ENCODE results near the gene EZR. TPM values are rescaled to one million over a fixed set of nuclear protein-coding genes. Genes with fewer than 3 reads are reported as not detected.

Gene EZR
- total RNA-seq, 1 donor from 2014 or later = 254 TPM

DNA sequence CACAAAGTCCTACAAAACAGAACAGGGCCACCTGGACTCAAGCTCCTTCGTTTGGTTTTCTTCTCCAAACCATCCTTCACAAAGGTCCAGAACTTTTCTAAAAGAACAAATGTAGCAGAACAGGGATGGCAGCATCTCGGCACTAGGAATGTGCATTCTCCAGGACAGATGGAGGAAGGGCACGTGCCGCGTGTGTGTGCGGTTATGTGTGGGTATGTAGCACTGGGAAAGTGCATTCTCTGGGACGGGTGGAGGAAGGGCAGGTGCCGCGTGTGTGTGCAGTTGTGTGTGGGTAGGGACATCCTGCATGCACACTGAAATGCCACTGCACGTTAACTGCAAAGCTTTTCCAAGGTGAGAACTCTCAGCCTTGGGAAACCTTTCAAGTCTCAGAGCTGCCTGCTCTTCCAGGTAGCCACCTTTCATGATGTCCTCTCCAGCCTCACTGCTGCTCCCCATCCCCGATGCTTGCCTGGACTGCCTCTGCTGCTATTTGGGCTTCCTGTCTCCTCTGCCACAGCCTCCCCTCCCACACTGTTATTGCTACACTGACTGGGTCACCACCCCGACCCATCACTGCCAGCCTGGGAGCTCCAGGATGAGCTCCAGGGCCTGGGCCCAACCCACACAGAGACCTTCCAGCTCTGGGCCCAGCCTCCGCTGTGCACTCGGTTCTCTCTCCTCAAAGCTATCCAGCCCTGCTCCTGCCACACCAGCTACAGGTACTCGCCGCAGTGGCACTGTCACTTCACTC lies 47.6 kb downstream of the EZR start:
- Histone ChIP-seq H2AFZ (ENCODE audit: low read depth, low read length) (no peak overlapping the region), H3K4me3 (ENCODE audit: insufficient read depth, low read depth, low read length) (no peak overlapping the region), H3K4me1 (ENCODE audit: insufficient read depth, low read length) (peaks cover 10% of the 10 kb centered on the region), H3K9ac (ENCODE audit: low read length) (no peak overlapping the region), H4K20me1 (ENCODE audit: insufficient read depth, low read length) (peaks cover 19% of the 10 kb centered on the region), H3K9me3 (ENCODE audit: insufficient read depth, low read depth, low read length) (no peaks in the 10 kb centered on the region), H3K79me2 (ENCODE audit: insufficient read depth, low read length) (peaks cover 4% of the 10 kb centered on the region), H3K27ac (ENCODE audit: low read depth, low read length) (no peak overlapping the region), H3K4me2 (ENCODE audit: low read length) (no peak overlapping the region), H3K36me3 (ENCODE audit: insufficient read depth, low read length) (peaks cover 53% of the 10 kb centered on the region), H3K27me3 (ENCODE audit: insufficient read depth, low read length) (no peaks in the 10 kb centered on the region)
- Mint-ChIP-seq H3K9me3 (ENCODE audit: unreplicated experiment) (no peaks in the 10 kb centered on the region), H3K4me3 (ENCODE audit: unreplicated experiment) (no peak overlapping the region), H3K36me3 (ENCODE audit: low read depth, unreplicated experiment) (peaks cover 37% of the 10 kb centered on the region), H3K27me3 (ENCODE audit: low read depth, unreplicated experiment) (no peaks in the 10 kb centered on the region), H3K4me1 (ENCODE audit: low read depth, unreplicated experiment) (peaks cover 2% of the 10 kb centered on the region), H3K27ac (ENCODE audit: unreplicated experiment) (peak overlapping the region; percentile 48)
- TF ChIP-seq, protein P1, sequence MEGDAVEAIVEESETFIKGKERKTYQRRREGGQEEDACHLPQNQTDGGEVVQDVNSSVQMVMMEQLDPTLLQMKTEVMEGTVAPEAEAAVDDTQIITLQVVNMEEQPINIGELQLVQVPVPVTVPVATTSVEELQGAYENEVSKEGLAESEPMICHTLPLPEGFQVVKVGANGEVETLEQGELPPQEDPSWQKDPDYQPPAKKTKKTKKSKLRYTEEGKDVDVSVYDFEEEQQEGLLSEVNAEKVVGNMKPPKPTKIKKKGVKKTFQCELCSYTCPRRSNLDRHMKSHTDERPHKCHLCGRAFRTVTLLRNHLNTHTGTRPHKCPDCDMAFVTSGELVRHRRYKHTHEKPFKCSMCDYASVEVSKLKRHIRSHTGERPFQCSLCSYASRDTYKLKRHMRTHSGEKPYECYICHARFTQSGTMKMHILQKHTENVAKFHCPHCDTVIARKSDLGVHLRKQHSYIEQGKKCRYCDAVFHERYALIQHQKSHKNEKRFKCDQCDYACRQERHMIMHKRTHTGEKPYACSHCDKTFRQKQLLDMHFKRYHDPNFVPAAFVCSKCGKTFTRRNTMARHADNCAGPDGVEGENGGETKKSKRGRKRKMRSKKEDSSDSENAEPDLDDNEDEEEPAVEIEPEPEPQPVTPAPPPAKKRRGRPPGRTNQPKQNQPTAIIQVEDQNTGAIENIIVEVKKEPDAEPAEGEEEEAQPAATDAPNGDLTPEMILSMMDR (IDR thresholded peaks at IDR 0.05; ENCODE audit: insufficient read depth, low read depth, low read length) = no peak
- TF ChIP-seq EZH2 (IDR thresholded peaks at IDR 0.05; ENCODE audit: insufficient read depth, low read length) = no peak
- DNase-seq (ENCODE audit: low read depth) = no peak
- FAIRE-seq = no peak

DNA sequence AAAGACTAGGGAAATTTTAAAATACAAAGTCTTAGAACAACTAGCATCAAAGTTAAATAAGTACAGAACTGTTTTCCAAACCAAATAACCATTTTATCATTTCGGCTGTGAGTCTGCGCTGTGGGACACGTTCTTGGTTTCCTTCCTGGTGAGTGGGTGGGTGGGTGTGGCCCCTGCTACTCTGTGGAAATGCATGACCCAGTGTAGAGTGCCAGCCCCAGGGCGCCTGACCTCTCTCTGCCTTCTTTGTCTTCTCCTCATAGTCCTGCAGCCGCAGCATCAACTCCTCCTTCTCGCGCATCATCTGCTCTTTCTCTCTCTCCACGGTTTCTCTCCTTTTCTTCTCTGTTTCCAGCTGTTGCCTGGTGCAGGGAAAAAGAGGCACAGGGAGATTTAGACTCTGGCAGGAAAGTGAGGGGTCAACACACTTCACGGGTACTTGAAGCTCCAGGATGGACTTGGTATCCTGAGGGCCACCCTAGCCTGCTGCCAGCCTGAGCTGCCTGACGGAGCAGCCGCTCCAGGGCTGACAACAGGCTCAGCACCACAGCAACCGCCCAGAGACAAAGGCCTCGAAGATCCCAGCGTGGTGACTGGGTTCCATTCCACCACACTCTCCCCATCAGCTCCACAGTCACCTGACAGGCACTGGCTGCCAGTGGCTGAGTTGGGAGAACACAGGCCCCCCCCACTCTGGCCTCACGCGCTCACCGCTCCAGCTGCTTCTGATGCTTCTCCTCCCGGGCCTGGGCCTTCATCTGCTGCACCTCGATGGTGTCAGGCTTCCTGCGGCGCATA lies 48.4 kb downstream of the EZR start:
- no peaks in the 10 kb centered on the region for H3K9me3 Mint-ChIP-seq (ENCODE audit: unreplicated experiment)

More for the DNA sequence above, 48.4 kb downstream of the EZR start:
- H4K20me1 ChIP-seq (ENCODE audit: insufficient read depth, low read length) = peaks cover 15% of the 10 kb centered on the region
- Mint-ChIP-seq H3K4me1 (ENCODE audit: low read depth, unreplicated experiment) (peaks cover 2% of the 10 kb centered on the region), H3K36me3 (ENCODE audit: low read depth, unreplicated experiment) (peaks cover 41% of the 10 kb centered on the region), H3K27ac (ENCODE audit: unreplicated experiment) (peak overlapping the region; percentile 48), H3K27me3 (ENCODE audit: low read depth, unreplicated experiment) (no peaks in the 10 kb centered on the region), H3K4me3 (ENCODE audit: unreplicated experiment) (no peak overlapping the region)
- H2AFZ ChIP-seq (ENCODE audit: low read depth, low read length) = no peak overlapping the region
- no peak overlapping the region for H3K4me2 ChIP-seq (ENCODE audit: low read length)
- no peak overlapping the region for H3K9ac ChIP-seq (ENCODE audit: low read length)
- H3K4me3 ChIP-seq (ENCODE audit: insufficient read depth, low read depth, low read length) = no peak overlapping the region
- no peak overlapping the region for H3K27ac ChIP-seq (ENCODE audit: low read depth, low read length)
- H3K4me1 ChIP-seq (ENCODE audit: insufficient read depth, low read length) = peaks cover 10% of the 10 kb centered on the region
- H3K79me2 ChIP-seq (ENCODE audit: insufficient read depth, low read length) = peaks cover 2% of the 10 kb centered on the region
- no peaks in the 10 kb centered on the region for H3K9me3 ChIP-seq (ENCODE audit: insufficient read depth, low read depth, low read length)
- TF ChIP-seq, protein P1 (IDR thresholded peaks at IDR 0.05; ENCODE audit: insufficient read depth, low read depth, low read length) = no peak
- no peak for TF ChIP-seq EZH2 (IDR thresholded peaks at IDR 0.05; ENCODE audit: insufficient read depth, low read length)
- H3K36me3 ChIP-seq (ENCODE audit: insufficient read depth, low read length) = peaks cover 53% of the 10 kb centered on the region
- no peaks in the 10 kb centered on the region for H3K27me3 ChIP-seq (ENCODE audit: insufficient read depth, low read length)
- FAIRE-seq (no peak), DNase-seq (ENCODE audit: low read depth) (peak; percentile 22)
